CD1c-positive myeloid dendritic cell (primary cell): ENCODE data around the gene RNF125.
A peak's percentile ranks its signal among the peaks of the same experiment; 100 is the strongest.

Experiments used
- DNase-seq: peaks from one replicate; pipeline ENCODE4 v3.0.0-alpha.2; 2016; ENCODE audit errors: extremely low spot score

Gene RNF125

GRCh38 chr18:32091325-32091723, 72.7 kb downstream of the RNF125 start:
- DNase-seq: no peak

DNA sequence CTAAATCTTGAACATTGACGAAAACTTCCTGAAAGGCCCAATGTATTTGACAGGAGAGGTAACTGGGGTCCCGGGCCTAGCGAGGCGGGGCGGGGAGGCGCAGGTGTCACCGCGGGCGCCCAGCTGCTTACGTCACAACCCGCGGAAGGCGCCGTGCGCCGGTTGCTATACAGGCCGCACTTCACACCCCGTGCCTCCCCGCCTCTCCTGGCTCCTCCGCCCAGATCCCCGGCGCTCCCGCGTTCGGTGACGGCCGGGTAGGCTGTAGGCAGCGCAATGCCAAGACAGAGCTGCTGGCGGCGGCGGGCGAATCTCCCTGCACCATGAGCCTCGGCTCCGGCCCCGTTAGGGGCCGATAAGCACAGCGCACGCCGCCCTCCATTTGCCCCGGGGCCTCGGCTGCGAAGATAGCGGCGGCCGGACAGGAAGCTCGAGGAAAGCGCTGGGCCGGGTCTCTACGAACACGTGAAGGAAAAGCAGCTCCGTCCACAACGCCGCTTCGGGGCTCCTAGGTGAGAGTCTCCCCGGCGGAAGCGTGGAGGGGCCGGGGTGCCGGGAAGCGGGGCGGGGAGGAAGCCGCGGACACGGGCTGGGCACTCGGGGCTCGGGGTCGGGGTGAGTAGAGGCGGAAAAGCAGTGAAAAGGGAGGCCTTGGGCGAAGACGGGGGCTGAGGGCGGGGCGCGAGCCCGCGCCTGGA, 73.2 kb downstream of the RNF125 start, which contains the start of gene RNF138:
RNF138 (plus strand) TSS at position 151 of the 698 bp plus-strand sequence. CDS start 903 bp downstream, outside the sequence.
- peak; percentile 89 for DNase-seq

- DNase-seq: peak; percentile 97
Measured at GRCh38 chr18:32092422-32093101, 73.9 kb downstream of the RNF125 start.

- DNase-seq: peak; percentile 87
Measured at GRCh38 chr18:32093102-32093511, 74.5 kb downstream of the RNF125 start.

DNA sequence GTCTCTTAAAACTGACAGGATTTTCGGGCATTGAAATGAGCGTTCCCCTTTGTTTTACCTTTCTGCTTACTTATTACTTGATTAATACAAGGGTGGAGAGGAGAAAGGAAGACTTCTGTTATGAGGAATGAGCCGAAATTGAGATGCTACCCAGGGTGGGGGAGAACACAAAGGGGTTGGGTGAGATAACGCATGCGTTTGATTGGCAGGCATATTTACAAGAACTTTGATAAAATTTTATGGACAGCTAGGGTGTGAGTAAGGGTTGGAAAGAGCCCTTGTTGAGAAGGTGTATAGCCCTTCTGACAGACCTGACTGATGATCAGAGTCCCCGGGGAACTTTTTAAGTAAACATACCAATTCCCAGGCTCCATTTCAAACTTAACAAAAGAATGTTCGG, 74.9 kb downstream of the RNF125 start:
- DNase-seq: peak; percentile 6

- no peak for DNase-seq
Measured at GRCh38 chr18:32095192-32095899, 76.7 kb downstream of the RNF125 start.

GRCh38 chr18:32095900-32096229, 77.2 kb downstream of the RNF125 start:
- DNase-seq: no peak

- no peak for DNase-seq
Measured at GRCh38 chr18:32096946-32097345, 78.3 kb downstream of the RNF125 start.

DNA sequence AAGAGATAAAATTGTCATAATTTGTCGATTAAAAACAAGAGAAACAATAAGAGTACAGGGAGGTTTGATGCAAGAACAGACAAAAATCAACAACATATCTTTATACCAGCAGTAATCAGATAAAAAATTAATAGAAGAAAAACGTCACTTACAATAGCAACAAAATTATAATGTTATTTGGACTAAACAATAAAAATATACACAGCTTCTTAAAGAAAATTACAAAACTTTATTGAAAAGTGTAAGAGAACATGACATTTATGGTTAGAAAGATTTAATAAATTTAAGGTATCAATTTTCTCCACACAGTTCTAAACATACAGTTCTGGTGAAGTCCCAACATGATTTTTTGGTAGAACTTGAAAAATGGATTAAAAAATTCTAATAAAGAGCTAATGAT, 85.9 kb downstream of the RNF125 start:
- no peak for DNase-seq

DNA sequence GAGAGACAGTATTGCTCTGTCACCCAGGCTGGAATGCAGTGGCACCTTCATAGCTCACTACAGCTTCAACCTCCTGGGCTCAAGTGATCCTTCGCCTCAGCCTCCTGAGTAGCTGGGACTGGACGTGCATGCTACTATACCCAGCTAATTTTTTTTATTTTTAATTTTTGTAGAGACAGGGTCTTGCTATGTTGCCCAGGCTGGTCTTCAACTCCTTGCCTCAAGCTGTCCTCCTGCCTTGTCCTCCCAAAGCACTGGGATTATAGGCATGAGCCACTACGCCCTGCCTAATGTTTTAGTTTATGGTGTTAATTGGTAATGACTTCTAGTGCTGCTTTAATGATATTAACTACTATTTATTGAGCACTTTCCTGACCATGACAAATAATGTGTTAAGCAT, 91.4 kb downstream of the RNF125 start:
- no peak for DNase-seq

DNA sequence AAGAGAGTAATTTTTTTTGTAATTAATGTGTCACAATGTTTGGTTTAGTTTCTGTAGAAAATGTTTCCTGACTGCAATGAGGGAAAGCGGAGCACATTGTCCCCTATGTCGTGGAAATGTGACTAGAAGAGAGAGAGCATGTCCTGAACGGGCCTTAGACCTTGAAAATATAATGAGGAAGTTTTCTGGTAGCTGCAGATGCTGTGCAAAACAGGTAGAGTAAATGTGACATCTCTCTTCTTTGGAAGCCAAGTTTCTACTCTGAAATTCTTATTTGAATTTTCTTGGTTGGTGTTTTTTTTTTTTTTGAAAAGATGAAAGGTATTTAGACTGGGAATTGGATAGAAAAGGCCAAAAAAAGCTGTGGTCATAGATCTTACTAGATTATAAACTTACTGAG, 93.1 kb downstream of the RNF125 start:
- no peak for DNase-seq

DNA sequence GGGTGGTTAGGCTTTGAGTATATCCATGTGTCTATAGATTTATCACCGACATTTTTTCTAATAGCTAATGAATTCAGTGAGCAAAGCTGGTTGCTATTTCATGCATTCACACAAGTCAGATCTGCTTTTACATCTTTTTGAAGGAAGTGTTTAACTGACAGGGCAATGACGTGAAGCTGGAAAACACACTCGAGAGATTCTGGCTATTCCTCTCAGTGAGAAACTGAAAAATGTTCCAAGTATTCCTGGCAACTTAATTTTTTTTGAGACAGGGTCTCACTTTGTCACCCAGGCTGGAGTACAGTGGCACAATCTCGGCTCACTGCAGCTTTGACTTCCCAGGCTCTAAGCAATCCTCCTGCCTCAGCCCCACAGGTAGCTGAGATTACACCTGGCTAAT, 94.2 kb downstream of the RNF125 start:
- DNase-seq: no peak

DNA sequence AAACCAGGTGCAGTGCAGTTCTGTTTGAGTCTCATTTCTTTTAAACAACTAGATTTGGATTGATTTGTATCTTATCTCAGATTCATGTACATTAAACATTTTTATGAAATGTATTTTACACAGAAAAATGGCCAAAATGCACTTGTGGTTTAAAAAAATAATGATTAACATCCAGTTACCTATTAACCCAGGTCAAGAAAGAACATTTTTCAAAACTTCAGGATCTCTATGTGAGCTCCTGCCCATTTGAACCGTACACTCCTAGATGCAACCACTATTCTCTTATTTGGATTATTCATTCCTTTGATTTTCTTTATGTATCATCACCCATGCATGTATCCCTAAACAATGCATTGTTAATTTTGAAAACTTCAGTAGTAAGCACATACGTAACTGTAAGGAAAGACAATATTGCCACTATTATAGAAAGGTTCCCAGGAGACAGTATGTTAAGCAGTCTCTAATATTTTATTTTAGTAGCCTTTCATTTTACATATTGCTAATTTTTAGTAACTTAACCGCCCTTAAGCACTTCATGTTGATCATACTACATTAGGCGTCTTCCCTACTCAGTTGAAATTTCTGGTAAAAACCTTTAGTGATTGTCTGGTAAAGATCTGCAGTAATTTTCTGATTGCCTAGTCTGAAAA, 95.8 kb downstream of the RNF125 start:
- DNase-seq: no peak

GRCh38 chr18:32122039-32122438, 103.4 kb downstream of the RNF125 start:
- no peak for DNase-seq
